Fibroblast of lung (primary cell): ENCODE measurements around the gene FIP1L1. TPM values are rescaled to one million over a fixed set of nuclear protein-coding genes. Genes with fewer than 3 reads are reported as not detected.

Experiments
- DNase-seq, 2 donors: peaks; one replicate each; pipeline versions ENCODE4 v3.0.0 to v3.0.0-alpha.2; 2010; ENCODE audit warnings: low read depth in 2 of 2
- H2AFZ ChIP-seq: 2 replicates; pipeline ENCODE4 v1.5.1; 2012; ENCODE audit warnings: low read length, control low read depth, inconsistent platforms
- H3K27ac ChIP-seq: 2 replicates; pipeline ENCODE4 v1.5.1; 2011; ENCODE audit warnings: low read length, control low read depth; ENCODE audit not compliant: insufficient read depth
- H3K27me3 ChIP-seq: 2 replicates; pipeline ENCODE4 v1.5.1; 2011; ENCODE audit warnings: mild to moderate bottlenecking, low read length; ENCODE audit not compliant: control insufficient read depth, insufficient read depth
- H3K36me3 ChIP-seq: 2 replicates; pipeline ENCODE4 v1.5.1; 2011; ENCODE audit warnings: low read length; ENCODE audit not compliant: control insufficient read depth, insufficient read depth
- H3K4me1 ChIP-seq: 2 replicates; pipeline ENCODE4 v1.5.1; 2011; ENCODE audit warnings: low read length; ENCODE audit not compliant: control insufficient read depth, insufficient read depth; ENCODE audit errors: extremely low read depth
- H3K4me2 ChIP-seq: 2 replicates; pipeline ENCODE4 v1.5.1; 2011; ENCODE audit warnings: low read length, control low read depth; ENCODE audit not compliant: insufficient read depth; ENCODE audit errors: extremely low read depth
- H3K4me3 ChIP-seq, 4 experiments: fragments of 200-600 bp in 1 of 4; sonication (generic) in 1 of 4; replicated peaks in 1 of 4; 2 replicates each; pipeline ENCODE4 v1.5.1; 2011 to 2016; ENCODE audit warnings: low read length in 4 of 4, low read depth in 3 of 4, mild to moderate bottlenecking in 3 of 4, control low read depth in 2 of 4, inconsistent platforms in 1 of 4, mixed read lengths in 1 of 4; ENCODE audit not compliant: insufficient read depth in 1 of 4; ENCODE audit errors: control extremely low read depth in 1 of 4
- H3K79me2 ChIP-seq: 2 replicates; pipeline ENCODE4 v1.5.1; 2012; ENCODE audit warnings: mild to moderate bottlenecking, low read length, inconsistent platforms; ENCODE audit not compliant: control insufficient read depth, insufficient read depth
- H3K9ac ChIP-seq: 2 replicates; pipeline ENCODE4 v1.5.1; 2011; ENCODE audit warnings: mild to moderate bottlenecking, low read length, control low read depth; ENCODE audit not compliant: insufficient read depth
- H3K9me3 ChIP-seq: 2 replicates; pipeline ENCODE4 v1.5.1; 2012; ENCODE audit warnings: low read depth, low read length; ENCODE audit not compliant: control insufficient read depth, insufficient read depth
- H4K20me1 ChIP-seq: 2 replicates; pipeline ENCODE4 v1.5.1; 2011; ENCODE audit warnings: low read length; ENCODE audit not compliant: control insufficient read depth, insufficient read depth; ENCODE audit errors: extremely low read depth
- CTCF ChIP-seq, 2 donors: IDR thresholded peaks in 1 of 2; conservative IDR thresholded peaks in 1 of 2; 1 replicate in 1 of 2; 2 replicates in 1 of 2; pipeline ENCODE4 v1.5.1; 2011 to 2012; ENCODE audit warnings: low read length in 2 of 2, control low read depth in 1 of 2, inconsistent platforms in 1 of 2, low read depth in 1 of 2, mild to moderate bottlenecking in 1 of 2
- EZH2 ChIP-seq: IDR thresholded peaks from 2 replicates; pipeline ENCODE4 v1.5.1; 2012; ENCODE audit warnings: low read length, control low read depth, mild to moderate bottlenecking; ENCODE audit errors: missing control alignments
- polyA plus RNA-seq, 2 donors: library from polyadenylated mRNA; depleted of rRNA in 1 of 2; stranded (reverse) in 1 of 2; unstranded in 1 of 2; fragments of >200 nt; gene quantifications; 2 replicates each; pipeline ENCODE4 v1.2.1, GENCODE V29; 2011 to 2012; ENCODE audit warnings: missing spikeins in 1 of 2
- total RNA-seq: library from RNA; depleted of rRNA; stranded (reverse); fragments of >200 nt; gene quantifications from 2 replicates; pipeline ENCODE4 v1.2.1, GENCODE V29; 2014

FIP1L1 gene
- total and polyA plus RNA-seq, 2 donors (not counting 1 experiment from before 2014, with no cell fraction given) = 22.3 to 98.3 TPM

- no peak for TF ChIP-seq CTCF (conservative IDR thresholded peaks at IDR 0.05 in 1 of 2, IDR thresholded peaks at IDR 0.05 in 1 of 2; ENCODE audit: low read depth in 1 of 2, low read length in 2 of 2)
- no peak for TF ChIP-seq EZH2
- Histone ChIP-seq H3K36me3 (peaks cover 4% of the 10 kb centered on the region), H3K4me2 (no peak overlapping the region), H3K27ac (no peak overlapping the region), H3K9ac (no peak overlapping the region), H3K4me1 (no peaks in the 10 kb centered on the region), H3K4me3 (no peak overlapping the region), H3K27me3 (no peaks in the 10 kb centered on the region), H3K79me2 (no peaks in the 10 kb centered on the region), H2AFZ (no peak overlapping the region), H4K20me1 (no peaks in the 10 kb centered on the region), H3K9me3 (no peaks in the 10 kb centered on the region)
- DNase-seq = no peak
Observed at GRCh38 chr4:53455766-53456165, 78.3 kb downstream of the FIP1L1 start.

GRCh38 chr4:53456178-53456577 is 78.7 kb downstream of the FIP1L1 start:
- no peak overlapping the region for H2AFZ ChIP-seq
- H3K4me3 ChIP-seq = no peak overlapping the region
- no peak for TF ChIP-seq CTCF (conservative IDR thresholded peaks at IDR 0.05 in 1 of 2, IDR thresholded peaks at IDR 0.05 in 1 of 2; ENCODE audit: low read depth in 1 of 2, low read length in 2 of 2)
- no peak for TF ChIP-seq EZH2
- DNase-seq = no peak
- no peak overlapping the region for H3K4me2 ChIP-seq
- H3K79me2 ChIP-seq = no peaks in the 10 kb centered on the region
- H4K20me1 ChIP-seq = no peaks in the 10 kb centered on the region
- no peaks in the 10 kb centered on the region for H3K4me1 ChIP-seq
- H3K9me3 ChIP-seq = no peaks in the 10 kb centered on the region
- H3K9ac ChIP-seq = no peak overlapping the region
- H3K36me3 ChIP-seq = peaks cover 4% of the 10 kb centered on the region
- no peaks in the 10 kb centered on the region for H3K27me3 ChIP-seq
- no peak overlapping the region for H3K27ac ChIP-seq

- Histone ChIP-seq H3K4me3 (no peak overlapping the region), H3K9ac (no peak overlapping the region), H3K36me3 (peaks cover 4% of the 10 kb centered on the region), H3K79me2 (no peaks in the 10 kb centered on the region), H3K4me2 (no peak overlapping the region), H2AFZ (no peak overlapping the region), H4K20me1 (no peaks in the 10 kb centered on the region), H3K4me1 (no peaks in the 10 kb centered on the region), H3K27ac (no peak overlapping the region), H3K27me3 (no peaks in the 10 kb centered on the region), H3K9me3 (no peaks in the 10 kb centered on the region)
- peak; percentile 29 to 75 for DNase-seq
- TF ChIP-seq EZH2 = no peak
- no peak for TF ChIP-seq CTCF (conservative IDR thresholded peaks at IDR 0.05 in 1 of 2, IDR thresholded peaks at IDR 0.05 in 1 of 2; ENCODE audit: low read depth in 1 of 2, low read length in 2 of 2)
Observed at GRCh38 chr4:53459548-53459947, 82.1 kb downstream of the FIP1L1 start.
